GM10266 (cell line): ENCODE results near the gene MUC20.

Experiments
- DNase-seq: peaks from one replicate; pipeline ENCODE4 v3.0.0; 2012; ENCODE audit errors: extremely low spot score
- TF ChIP-seq, protein P1 (sequence below): IDR thresholded peaks from 2 replicates; pipeline ENCODE4 v1.5.1; 2012; ENCODE audit warnings: mild to moderate bottlenecking, low read depth; ENCODE audit not compliant: control insufficient read depth, insufficient read depth; ENCODE audit errors: missing control alignments

The MUC20 gene

DNA sequence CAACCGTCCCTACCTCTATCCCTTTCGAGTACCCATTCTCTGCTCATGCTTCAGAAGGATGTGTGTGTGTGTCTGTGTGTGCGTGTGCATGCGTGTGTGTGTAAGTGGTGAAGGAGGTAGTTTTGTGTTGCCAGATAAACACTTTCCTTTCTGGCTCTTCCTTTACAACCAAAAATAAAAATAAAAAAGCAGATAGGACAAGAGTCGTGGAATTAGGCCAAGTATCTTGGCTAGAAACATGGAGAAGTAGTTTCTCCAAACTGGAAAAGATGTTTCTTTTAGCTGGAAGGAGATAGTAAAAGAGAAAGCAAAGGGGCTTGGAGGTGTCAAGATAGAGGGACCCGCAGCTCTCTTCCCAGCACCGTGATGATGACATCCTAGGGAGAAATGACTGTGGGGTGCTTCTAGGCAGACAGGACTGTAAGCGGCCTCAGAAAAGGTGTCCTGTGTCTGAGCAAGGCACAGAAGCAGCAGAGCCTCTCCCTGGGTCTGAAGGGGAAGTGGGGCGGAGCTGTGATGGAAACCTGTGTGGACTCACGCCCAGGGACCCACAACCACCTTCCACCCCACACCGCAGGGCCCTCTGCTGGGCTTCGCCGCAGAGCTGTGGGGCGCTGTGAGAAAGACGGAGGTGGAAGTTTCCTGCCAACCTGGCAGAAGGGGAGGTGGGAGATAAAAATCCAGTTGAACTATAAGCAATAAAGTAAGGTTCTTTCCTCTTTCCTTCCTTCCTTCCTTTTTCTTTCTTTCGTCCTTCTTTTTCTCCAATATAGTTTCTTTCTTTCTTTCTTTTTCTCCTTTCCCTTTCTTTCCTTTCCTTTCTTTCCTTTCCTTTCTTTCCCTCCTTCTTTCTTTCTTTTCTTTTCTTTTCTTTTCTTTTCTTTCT lies 35.3 kb downstream of the MUC20 start:
- DNase-seq = no peak
- TF ChIP-seq, protein P1, sequence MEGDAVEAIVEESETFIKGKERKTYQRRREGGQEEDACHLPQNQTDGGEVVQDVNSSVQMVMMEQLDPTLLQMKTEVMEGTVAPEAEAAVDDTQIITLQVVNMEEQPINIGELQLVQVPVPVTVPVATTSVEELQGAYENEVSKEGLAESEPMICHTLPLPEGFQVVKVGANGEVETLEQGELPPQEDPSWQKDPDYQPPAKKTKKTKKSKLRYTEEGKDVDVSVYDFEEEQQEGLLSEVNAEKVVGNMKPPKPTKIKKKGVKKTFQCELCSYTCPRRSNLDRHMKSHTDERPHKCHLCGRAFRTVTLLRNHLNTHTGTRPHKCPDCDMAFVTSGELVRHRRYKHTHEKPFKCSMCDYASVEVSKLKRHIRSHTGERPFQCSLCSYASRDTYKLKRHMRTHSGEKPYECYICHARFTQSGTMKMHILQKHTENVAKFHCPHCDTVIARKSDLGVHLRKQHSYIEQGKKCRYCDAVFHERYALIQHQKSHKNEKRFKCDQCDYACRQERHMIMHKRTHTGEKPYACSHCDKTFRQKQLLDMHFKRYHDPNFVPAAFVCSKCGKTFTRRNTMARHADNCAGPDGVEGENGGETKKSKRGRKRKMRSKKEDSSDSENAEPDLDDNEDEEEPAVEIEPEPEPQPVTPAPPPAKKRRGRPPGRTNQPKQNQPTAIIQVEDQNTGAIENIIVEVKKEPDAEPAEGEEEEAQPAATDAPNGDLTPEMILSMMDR = peak; percentile 15

GRCh38 chr3:195757438-195757770 lies 36.6 kb downstream of the MUC20 start:
- TF ChIP-seq, protein P1 = no peak
- no peak for DNase-seq

GRCh38 chr3:195757827-195758226 lies 37.0 kb downstream of the MUC20 start:
- TF ChIP-seq, protein P1 = no peak
- DNase-seq = no peak

DNA sequence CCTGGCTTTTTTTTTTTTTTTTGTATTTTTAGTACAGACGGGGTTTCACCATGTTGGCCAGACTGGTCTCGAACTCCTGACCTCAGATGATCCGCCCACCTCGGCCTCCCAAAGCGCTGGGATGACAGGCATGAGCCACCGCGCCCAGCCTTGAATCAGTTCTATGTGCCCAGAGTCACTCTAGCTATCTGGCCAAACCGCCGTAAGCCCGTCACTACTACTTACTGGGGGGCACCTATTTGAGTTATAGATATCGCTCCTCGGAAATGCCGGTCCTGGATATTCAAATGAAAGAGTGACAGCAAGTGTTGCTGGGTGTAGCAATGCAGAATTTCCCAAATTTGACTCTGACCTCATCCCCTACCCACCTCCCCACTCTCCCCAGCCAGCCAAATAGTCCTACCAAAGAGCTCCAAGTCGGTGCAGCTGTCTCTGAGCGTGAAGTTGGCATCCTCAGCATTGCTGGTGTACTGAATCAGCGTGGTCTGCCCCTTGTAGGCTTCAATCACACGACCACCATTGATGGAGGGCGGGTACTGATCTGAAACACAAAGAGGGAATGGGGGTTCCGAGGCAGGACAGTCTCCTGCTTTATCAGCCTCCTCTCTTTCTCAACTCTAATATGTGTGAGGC lies 38.1 kb downstream of the MUC20 start:
- TF ChIP-seq, protein P1 = no peak
- DNase-seq = no peak

DNA sequence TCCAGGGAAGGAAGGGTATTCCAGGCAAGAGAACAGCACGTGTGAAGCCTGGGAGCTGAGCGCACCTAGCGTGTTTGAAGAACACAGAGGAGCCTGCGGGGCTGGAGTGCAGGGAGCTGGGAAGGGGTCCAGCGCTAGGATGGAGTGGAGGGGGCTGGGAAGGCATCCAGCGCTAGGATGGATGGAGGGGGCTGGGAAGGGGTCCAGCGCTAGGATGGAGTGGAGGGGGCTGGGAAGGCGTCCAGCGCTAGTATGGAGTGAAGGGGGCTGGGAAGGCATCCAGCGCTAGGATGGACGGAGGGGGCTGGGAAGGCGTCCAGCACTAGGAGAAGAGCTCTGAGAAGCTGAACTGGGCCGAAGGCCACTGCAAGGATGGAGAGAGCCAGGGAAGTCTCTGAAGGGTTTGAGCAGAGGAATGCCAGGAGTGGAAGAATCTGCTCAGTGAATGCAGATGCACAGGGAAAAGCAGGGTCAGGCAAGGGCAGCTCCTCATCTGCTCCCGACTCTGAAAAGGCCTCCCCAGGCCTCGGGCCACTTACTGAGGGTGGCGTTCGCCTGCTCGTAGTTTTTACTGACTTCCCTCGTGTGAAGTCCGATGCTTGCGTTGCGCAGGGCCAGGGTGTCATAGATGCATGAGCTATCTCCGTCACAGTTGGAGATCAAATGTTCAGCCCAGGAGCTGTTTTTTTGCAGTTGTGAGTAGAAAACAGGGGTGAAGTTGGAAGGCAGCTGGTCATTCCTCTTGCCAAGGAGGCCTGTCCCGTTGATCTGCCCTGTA lies 39.8 kb downstream of the MUC20 start:
- DNase-seq = no peak
- TF ChIP-seq, protein P1 = no peak

- TF ChIP-seq, protein P1 = no peak
Measured at GRCh38 chr3:195761123-195761566, 40.4 kb downstream of the MUC20 start.

More at GRCh38 chr3:195761123-195761566, 40.4 kb downstream of the MUC20 start:
- no peak for DNase-seq
